ENCODE results near the gene CDC5L.
"Not testable (repeated sequence)": the region's sequence is repeated elsewhere in the genome, so short reads cannot be mapped to it uniquely, and the experiment has no call there.

The CDC5L gene

GRCh38 chr6:44387346-44388134, at the start of gene CDC5L:
CDC5L (plus strand) TSS chr6:44387706; CDS start chr6:44387824, 118 bp downstream.
- peak; percentile 96 for DNase-seq (ENCODE audit: low spot score)

GRCh38 chr6:44338228-44339122, 49.0 kb upstream of the CDC5L start:
- peak; percentile 75 for DNase-seq (ENCODE audit: low spot score)

DNA sequence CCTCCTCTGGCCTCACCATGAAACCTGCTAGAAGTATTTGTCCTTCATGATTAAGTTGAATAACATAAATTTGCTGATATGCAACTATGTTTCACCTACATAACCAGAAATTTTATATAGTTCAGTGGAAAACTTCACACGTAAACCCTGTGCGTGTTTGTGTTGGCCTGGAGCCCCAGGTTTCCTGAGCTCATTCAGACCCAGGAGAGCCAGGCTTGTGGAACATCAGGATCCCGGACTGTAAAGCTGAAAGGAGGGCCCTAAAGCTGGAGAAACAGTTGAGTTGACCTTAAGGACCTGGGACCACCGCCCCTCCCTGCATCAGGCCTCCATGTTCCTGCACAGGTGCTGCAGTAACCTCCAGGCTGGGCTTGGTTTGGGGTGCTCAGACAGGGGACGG, 48.2 kb upstream of the CDC5L start:
- DNase-seq (ENCODE audit: low spot score), result no peak

DNA sequence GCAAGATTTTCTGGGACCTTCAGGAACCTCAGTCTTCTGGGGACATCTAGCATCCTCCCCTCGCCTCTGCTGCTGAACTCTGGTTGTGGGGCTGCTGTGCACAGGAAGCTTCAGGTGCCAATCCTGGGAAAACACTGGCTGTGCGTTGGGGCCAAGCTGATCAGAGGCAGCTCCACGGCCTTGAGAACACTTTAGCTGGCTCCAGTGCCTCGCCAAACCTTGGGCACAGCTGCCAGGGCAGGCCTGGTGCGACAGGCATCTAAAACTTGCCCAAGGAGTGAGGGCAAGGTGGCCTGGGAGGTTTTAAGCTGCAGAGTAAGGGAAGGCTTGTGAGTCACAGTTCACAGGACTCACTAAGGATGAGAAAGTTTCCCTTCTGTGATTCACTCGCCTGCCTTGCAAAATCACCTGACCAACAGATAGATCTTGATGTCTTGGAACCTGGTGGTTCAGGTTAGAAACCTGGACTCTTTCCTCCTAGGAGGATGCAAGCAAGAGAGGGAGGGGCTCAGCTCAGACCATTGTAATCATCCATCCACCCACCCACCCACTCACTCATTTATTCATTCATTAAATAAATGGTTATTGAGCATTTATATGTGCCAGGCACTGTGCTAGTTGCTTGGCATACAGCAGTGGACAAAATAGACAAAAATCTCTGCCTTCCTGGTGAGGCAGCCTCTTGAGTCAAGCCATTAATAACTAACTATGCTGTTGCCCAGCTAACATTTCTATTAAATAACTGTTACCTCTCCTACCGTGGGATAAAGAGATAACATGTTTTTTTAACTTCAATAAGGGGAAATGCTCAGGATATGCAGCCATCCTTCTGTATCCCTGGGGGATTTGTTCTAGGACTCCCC, 47.5 kb upstream of the CDC5L start:
- no peak for DNase-seq (ENCODE audit: low spot score)

DNA sequence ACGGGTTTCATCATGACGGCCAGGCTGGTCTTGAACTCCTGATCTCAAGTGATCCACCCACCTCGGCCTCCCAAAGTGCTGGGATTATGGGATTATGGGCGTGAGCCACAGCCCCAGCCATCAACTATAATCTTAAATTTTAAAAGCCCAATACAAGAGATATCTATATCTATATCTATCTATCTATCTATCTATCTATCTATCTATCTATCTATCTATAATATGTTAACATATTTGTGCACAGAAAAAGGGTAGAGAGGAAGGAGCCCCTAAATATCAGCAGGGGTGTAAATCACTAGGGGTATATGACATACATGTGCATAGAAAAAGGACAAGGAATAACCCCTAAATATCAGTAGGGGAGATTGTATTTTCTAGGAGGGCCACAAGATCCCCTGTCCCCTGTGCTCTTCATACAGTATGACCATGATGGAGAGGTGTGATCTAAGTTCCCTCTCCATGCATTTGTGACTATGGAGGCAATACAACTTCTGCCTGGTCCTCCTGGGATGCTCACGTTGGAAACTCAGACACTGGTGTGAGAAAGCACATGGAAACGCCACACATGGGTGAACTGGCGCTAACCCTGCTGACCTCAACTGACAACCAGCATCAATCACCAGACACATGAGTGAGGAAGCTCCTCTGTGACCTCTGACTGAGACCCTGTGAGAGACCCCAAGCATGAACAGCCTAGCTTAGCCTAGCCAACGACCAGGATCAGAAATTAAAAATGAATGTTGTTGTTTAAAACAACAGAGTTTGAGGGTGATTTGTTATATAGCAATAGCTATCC, 46.2 kb upstream of the CDC5L start:
- DNase-seq (ENCODE audit: low spot score), result no peak

- DNase-seq (ENCODE audit: low spot score), result no peak
Observed at GRCh38 chr6:44342052-44342451, 45.5 kb upstream of the CDC5L start.

GRCh38 chr6:44342489-44342888, 45.0 kb upstream of the CDC5L start, which contains the start of gene SPATS1:
SPATS1 (plus strand) TSS chr6:44342650; CDS start chr6:44343096, 446 bp downstream.
- DNase-seq (ENCODE audit: low spot score), result no peak

DNA sequence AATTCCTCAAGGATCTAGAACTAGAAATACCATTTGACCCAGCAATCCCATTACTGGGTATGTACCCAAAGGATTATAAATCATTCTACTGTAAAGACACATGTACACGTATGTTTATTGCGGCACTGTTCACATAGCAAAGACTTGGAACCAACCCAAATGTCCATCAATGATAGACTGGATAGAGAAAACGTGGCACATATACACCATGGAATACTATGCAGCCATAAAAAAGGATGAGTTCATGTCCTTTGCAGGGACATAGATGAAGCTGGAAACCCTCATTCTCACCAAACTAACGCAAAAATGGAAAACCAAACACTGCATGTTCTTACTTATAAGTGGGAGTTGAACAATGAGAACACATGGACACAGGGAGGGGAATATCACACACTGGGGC, 40.7 kb upstream of the CDC5L start:
- not testable (repeated sequence) for DNase-seq (ENCODE audit: low spot score)

- DNase-seq (ENCODE audit: low spot score), result no peak
Observed at GRCh38 chr6:44349904-44350649, 37.4 kb upstream of the CDC5L start.

DNA sequence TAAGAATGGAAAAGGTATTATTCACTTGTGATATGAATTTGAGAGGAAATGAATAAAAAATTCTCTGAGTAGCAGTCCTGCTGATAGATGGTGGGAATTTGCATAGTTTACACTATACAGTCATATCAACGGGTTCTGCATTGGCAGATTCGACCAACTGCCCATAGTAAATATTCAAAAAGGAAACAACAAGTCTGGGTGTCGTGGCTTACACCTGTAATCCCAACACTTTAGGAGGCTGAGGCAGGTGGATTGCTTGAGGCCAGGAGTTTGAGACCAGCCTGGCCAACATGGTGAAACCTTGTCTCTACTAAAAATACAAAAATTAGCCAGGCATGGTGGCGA, 36.9 kb upstream of the CDC5L start:
- DNase-seq (ENCODE audit: low spot score), result not testable (repeated sequence)

DNA sequence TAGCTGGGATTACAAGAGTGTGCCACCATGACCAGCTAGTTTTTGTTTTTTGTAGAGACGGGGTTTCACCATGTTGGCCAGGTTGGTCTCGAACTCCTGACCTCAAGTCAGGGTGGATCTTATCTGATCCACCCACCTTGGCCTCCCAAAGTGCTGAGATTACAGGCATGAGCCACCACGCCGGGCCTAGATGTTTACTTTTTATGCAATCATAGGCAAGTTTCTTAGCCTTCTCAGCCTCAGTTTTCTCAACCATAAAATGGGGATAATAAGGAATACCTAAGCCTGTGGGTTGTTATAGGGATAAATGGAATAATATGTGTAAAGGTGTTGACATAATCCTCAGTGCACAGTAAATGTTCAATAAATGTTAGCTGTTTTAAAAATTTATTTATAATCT, 35.2 kb upstream of the CDC5L start:
- DNase-seq (ENCODE audit: low spot score), result no peak

DNA sequence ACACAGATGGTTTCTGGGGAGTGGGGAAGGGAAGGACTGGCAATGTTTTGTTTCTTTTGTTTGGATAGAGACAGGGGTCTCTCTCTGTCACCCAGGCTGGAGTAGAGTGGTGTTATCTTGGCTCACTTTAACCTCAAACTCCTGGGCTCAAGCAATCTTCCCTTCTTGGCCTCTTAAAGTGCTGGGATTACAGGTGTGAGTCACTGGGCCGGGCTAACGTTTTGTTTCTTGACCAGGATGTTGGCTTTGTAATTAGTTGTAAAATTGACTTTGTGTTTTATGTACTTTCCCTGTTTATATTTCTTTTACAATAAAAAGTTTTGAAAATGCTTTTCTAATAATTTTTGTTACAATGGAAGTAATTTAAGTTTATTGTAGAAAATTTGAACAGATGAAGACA, 34.2 kb upstream of the CDC5L start:
- no peak for DNase-seq (ENCODE audit: low spot score)

- DNase-seq (ENCODE audit: low spot score), result no peak
Observed at GRCh38 chr6:44355640-44356039, 31.9 kb upstream of the CDC5L start.

GRCh38 chr6:44356487-44356886, 31.0 kb upstream of the CDC5L start:
- DNase-seq (ENCODE audit: low spot score), result no peak

DNA sequence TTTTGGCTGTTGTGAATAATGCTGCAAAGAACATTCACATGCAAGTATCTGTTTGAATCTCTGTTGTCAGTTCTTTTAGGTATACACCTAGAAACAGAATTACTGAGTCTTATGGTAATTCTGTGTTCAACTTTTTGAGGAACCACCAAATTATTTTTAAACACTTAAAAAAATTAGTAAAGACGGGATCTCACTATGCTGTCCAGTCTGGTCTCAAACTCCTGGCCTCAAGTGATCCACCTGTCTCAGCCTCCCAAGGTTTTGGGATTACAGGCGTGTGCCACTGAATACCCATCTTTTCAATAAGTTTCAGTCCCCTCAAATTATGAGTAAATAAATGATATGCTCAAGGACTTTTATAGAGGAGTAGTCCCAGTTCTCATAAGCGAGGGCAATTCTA, 27.5 kb upstream of the CDC5L start:
- no peak for DNase-seq (ENCODE audit: low spot score)

DNA sequence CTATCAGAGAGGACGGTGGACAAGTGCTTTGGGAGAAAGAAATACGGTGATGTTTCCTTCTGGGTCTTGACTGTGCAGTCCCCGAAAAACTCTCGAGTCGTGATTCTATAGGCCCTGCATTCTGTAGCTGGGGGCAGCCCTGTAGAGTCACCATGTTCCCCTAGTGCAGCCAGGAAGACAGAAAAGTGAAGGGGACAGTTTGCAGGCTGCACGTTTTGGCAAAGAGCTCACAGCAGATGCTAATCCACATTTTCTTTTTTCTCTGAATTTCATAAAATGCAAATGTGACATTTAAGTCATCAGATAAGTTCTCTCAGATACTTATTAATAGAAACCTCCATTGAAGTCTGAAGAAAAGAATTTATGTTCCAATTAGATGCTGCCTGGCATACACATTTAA, 25.6 kb upstream of the CDC5L start:
- DNase-seq (ENCODE audit: low spot score), result no peak

GRCh38 chr6:44363377-44363926, 24.1 kb upstream of the CDC5L start:
- no peak for DNase-seq (ENCODE audit: low spot score)

- DNase-seq (ENCODE audit: low spot score), result no peak
Observed at GRCh38 chr6:44366781-44367180, 20.7 kb upstream of the CDC5L start.

- no peak for DNase-seq (ENCODE audit: low spot score)
Observed at GRCh38 chr6:44367681-44368080, 19.8 kb upstream of the CDC5L start.

- no peak for DNase-seq (ENCODE audit: low spot score)
Observed at GRCh38 chr6:44373051-44373450, 14.5 kb upstream of the CDC5L start.

Measured in left forelimb (tissue), 1 donor.